Tibial nerve (tissue), 3 donors: ENCODE measurements around the gene C14orf93.

Experiments
- POLR2A ChIP-seq, 2 donors: fragments of 450-650 bp; IDR thresholded peaks; one replicate each; pipeline ENCODE4 v1.6.1; 2017; ENCODE audit warnings: antibody characterized with exemption in 2 of 2, mild to moderate bottlenecking in 2 of 2, moderate library complexity in 2 of 2
- TF ChIP-seq, protein P1 (sequence below), 5 experiments: fragments of 200-600 bp in 3 of 5; fragments of 450-650 bp in 2 of 5; sonication (generic) in 3 of 5; IDR thresholded peaks; one replicate each; pipeline ENCODE4 v1.5.1; 2016 to 2019; ENCODE audit warnings: antibody characterized with exemption in 5 of 5, mild to moderate bottlenecking in 3 of 5, moderate library complexity in 2 of 5

- TF ChIP-seq POLR2A (IDR thresholded peaks at IDR 0.05) = no peak
- TF ChIP-seq, protein P1, sequence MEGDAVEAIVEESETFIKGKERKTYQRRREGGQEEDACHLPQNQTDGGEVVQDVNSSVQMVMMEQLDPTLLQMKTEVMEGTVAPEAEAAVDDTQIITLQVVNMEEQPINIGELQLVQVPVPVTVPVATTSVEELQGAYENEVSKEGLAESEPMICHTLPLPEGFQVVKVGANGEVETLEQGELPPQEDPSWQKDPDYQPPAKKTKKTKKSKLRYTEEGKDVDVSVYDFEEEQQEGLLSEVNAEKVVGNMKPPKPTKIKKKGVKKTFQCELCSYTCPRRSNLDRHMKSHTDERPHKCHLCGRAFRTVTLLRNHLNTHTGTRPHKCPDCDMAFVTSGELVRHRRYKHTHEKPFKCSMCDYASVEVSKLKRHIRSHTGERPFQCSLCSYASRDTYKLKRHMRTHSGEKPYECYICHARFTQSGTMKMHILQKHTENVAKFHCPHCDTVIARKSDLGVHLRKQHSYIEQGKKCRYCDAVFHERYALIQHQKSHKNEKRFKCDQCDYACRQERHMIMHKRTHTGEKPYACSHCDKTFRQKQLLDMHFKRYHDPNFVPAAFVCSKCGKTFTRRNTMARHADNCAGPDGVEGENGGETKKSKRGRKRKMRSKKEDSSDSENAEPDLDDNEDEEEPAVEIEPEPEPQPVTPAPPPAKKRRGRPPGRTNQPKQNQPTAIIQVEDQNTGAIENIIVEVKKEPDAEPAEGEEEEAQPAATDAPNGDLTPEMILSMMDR (IDR thresholded peaks at IDR 0.05) = no peak
These were observed 45.2 kb upstream of the C14orf93 start for GRCh38 chr14:23055147-23055550.
